Measurements from ENCODE around the gene ALOX12B. TPM values are rescaled to one million over a fixed set of nuclear protein-coding genes. Genes with fewer than 3 reads are reported as not detected.

The ALOX12B gene
- total and polyA plus RNA-seq, 2 experiments from 2014 or later, result 0.16 to 1.4 TPM

DNA sequence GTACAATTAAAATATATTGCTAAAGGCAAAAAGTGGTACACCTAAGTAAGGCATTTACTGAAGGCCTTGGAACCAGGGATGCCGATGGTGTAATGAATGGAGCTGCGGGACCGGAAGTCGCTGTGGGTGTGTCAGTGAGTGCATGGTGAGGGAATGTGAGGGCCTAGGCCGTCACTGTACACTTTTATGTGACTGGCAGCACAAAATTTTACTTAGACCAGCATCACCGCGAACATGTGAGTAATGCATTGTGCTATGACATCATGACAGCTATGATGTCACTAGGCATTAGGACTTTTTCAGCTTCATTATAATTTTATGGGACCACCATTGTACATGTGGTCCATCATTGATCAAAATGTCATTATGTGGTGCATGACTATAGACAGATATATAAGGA, 33.9 kb downstream of the ALOX12B start:
- no peak overlapping the region for H2AFZ ChIP-seq
- H3K4me1 Mint-ChIP-seq, result peaks cover 4% of the 10 kb centered on the region; the same call in 1 of the 3 replicates
- H3K9me2 ChIP-seq (ENCODE audit: insufficient read depth), result no peaks in the 10 kb centered on the region
- H3K36me3 ChIP-seq (ENCODE audit: insufficient read depth), result no peaks in the 10 kb centered on the region
- TF ChIP-seq CREB1 (CRISPR knock-in tag; IDR thresholded peaks at IDR 0.05; ENCODE audit: low read depth), result peak; percentile 41; the same call in 1 of the 2 replicates
- no peak for TF ChIP-seq EZH2phosphoT487 (IDR thresholded peaks at IDR 0.05; ENCODE audit: unreplicated experiment)
- H3F3A ChIP-seq (replicated peaks; ENCODE audit: low read depth), result no peaks in the 10 kb centered on the region
- no peak overlapping the region for H3K4me3 Mint-ChIP-seq
- no peak overlapping the region for H3K27ac ChIP-seq (ENCODE audit: low read depth)
- no peak overlapping the region for H3K27ac Mint-ChIP-seq
- DNase-seq (ENCODE audit: low spot score) (no peak), ATAC-seq (no peak)
- no peaks in the 10 kb centered on the region for H3K9me3 Mint-ChIP-seq
- no peak overlapping the region for H3K4me2 ChIP-seq
- H4K20me1 ChIP-seq (replicated peaks; ENCODE audit: insufficient read depth), result no peaks in the 10 kb centered on the region
- peaks cover 12% of the 10 kb centered on the region for H3K27me3 ChIP-seq (ENCODE audit: insufficient read depth)
- H3K79me2 ChIP-seq (replicated peaks; ENCODE audit: insufficient read depth), result no peaks in the 10 kb centered on the region
- no peaks in the 10 kb centered on the region for H3K36me3 Mint-ChIP-seq (ENCODE audit: low read depth)
- H3K4me1 ChIP-seq (ENCODE audit: insufficient read depth), result peaks cover 6% of the 10 kb centered on the region
- peaks cover 2% of the 10 kb centered on the region for H3K27me3 Mint-ChIP-seq (ENCODE audit: insufficient read depth, low read depth, poor library complexity)
- no peak overlapping the region for H3K4me3 ChIP-seq

DNA sequence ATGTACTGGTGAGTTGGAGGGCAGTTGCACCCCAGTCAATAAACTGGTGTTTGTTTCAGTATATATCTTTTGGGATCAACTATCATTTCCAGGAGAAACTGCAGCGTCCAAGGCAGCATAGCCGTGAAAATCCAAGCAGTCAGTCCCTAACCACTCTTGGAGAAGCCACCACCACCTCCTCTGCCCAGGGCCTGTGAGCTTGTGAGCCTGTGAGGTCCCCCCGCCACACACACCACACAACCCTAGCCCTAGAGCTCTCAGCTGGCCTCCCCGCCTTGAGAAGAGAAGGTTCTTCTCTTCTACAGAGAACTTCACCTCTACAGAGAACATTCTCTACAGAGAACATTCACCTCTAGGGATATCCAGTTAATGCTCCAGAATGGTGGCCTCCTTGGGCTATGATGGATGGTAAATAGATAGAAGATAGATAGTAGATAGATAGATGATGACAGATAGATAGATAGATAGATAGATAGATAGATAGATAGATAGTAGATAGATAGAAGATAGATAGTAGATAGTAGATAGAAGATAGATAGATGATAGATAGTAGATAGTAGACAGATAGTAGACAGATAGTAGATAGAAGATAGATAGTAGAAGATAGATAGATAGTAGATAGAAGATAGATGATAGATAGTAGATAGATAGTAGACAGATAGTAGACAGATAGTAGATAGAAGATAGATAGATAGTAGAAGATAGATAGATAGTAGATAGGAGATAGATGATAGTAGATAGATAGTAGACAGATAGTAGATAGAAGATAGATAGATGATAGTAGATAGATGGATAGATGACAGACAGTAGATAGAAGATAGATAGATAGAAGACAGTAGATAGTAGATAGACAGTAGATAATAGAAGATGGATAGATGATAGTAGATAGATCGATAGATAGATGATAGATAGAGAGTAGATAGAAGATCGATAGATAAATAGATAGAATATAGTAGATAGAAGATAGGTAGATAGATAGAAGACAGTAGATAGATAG, 35.0 kb downstream of the ALOX12B start:
- Histone ChIP-seq H3K4me1 (ENCODE audit: insufficient read depth) (no peaks in the 10 kb centered on the region), H4K20me1 (replicated peaks; ENCODE audit: insufficient read depth) (no peaks in the 10 kb centered on the region), H2AFZ (no peak overlapping the region), H3K4me3 (no peak overlapping the region), H3K27me3 (ENCODE audit: insufficient read depth) (peaks cover 12% of the 10 kb centered on the region), H3K79me2 (replicated peaks; ENCODE audit: insufficient read depth) (no peaks in the 10 kb centered on the region), H3K9me2 (ENCODE audit: insufficient read depth) (no peaks in the 10 kb centered on the region), H3K4me2 (no peak overlapping the region), H3K27ac (ENCODE audit: low read depth) (no peak overlapping the region), H3K36me3 (ENCODE audit: insufficient read depth) (no peaks in the 10 kb centered on the region), H3F3A (replicated peaks; ENCODE audit: low read depth) (no peaks in the 10 kb centered on the region)
- Mint-ChIP-seq H3K4me3 (no peak overlapping the region), H3K27me3 (ENCODE audit: insufficient read depth, low read depth, poor library complexity) (peaks cover 2% of the 10 kb centered on the region), H3K36me3 (ENCODE audit: low read depth) (no peaks in the 10 kb centered on the region), H3K4me1 (peaks cover 4% of the 10 kb centered on the region; the same call in 1 of the 3 replicates), H3K27ac (no peak overlapping the region), H3K9me3 (no peaks in the 10 kb centered on the region)
- ATAC-seq, result no peak
- TF ChIP-seq CREB1 (CRISPR knock-in tag; IDR thresholded peaks at IDR 0.05; ENCODE audit: low read depth) (no peak), POLR2AphosphoS5 (IDR thresholded peaks at IDR 0.05; ENCODE audit: low read depth) (no peak), EZH2phosphoT487 (IDR thresholded peaks at IDR 0.05; ENCODE audit: unreplicated experiment) (no peak), ZNF114 (CRISPR knock-in tag; IDR thresholded peaks at IDR 0.05) (no peak), STAT1 (IDR thresholded peaks at IDR 0.05; ENCODE audit: unreplicated experiment) (no peak)
- no peak for DNase-seq (ENCODE audit: low spot score)

DNA sequence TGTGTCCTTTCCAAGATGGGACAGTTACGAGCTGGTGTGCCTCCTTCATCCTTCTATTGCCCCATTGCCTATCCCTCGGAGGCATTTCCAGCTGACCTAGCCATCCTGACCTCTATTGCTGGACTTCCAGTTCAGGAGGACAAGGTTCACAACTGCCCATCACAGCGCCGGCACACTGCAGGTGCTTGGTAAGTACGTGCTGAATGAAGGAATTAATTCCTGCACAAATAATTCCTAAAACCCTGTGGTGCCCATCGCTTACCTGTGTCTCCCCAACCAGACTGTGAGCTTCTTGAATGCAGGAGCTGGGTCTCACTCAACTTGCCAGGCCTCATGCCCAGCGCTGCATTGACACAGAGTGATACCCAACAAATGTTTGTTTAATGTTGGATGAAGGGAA, 35.7 kb downstream of the ALOX12B start:
- no peaks in the 10 kb centered on the region for H3K9me3 Mint-ChIP-seq
- no peak overlapping the region for H3K27ac ChIP-seq (ENCODE audit: low read depth)
- H3K9me2 ChIP-seq (ENCODE audit: insufficient read depth), result no peaks in the 10 kb centered on the region
- H3K4me3 Mint-ChIP-seq, result no peak overlapping the region
- H3F3A ChIP-seq (replicated peaks; ENCODE audit: low read depth), result no peaks in the 10 kb centered on the region
- DNase-seq (ENCODE audit: low spot score) (no peak), ATAC-seq (no peak)
- no peaks in the 10 kb centered on the region for H3K36me3 ChIP-seq (ENCODE audit: insufficient read depth)
- peaks cover 5% of the 10 kb centered on the region; the same call in 1 of the 2 replicates for H3K27me3 ChIP-seq (ENCODE audit: insufficient read depth)
- H2AFZ ChIP-seq, result no peak overlapping the region
- H3K27ac Mint-ChIP-seq, result no peak overlapping the region
- no peak overlapping the region for H3K4me3 ChIP-seq
- no peaks in the 10 kb centered on the region for H3K79me2 ChIP-seq (replicated peaks; ENCODE audit: insufficient read depth)
- H3K27me3 Mint-ChIP-seq (ENCODE audit: insufficient read depth, low read depth, poor library complexity), result peaks cover 2% of the 10 kb centered on the region
- H3K36me3 Mint-ChIP-seq (ENCODE audit: low read depth), result no peaks in the 10 kb centered on the region
- TF ChIP-seq, protein P1, sequence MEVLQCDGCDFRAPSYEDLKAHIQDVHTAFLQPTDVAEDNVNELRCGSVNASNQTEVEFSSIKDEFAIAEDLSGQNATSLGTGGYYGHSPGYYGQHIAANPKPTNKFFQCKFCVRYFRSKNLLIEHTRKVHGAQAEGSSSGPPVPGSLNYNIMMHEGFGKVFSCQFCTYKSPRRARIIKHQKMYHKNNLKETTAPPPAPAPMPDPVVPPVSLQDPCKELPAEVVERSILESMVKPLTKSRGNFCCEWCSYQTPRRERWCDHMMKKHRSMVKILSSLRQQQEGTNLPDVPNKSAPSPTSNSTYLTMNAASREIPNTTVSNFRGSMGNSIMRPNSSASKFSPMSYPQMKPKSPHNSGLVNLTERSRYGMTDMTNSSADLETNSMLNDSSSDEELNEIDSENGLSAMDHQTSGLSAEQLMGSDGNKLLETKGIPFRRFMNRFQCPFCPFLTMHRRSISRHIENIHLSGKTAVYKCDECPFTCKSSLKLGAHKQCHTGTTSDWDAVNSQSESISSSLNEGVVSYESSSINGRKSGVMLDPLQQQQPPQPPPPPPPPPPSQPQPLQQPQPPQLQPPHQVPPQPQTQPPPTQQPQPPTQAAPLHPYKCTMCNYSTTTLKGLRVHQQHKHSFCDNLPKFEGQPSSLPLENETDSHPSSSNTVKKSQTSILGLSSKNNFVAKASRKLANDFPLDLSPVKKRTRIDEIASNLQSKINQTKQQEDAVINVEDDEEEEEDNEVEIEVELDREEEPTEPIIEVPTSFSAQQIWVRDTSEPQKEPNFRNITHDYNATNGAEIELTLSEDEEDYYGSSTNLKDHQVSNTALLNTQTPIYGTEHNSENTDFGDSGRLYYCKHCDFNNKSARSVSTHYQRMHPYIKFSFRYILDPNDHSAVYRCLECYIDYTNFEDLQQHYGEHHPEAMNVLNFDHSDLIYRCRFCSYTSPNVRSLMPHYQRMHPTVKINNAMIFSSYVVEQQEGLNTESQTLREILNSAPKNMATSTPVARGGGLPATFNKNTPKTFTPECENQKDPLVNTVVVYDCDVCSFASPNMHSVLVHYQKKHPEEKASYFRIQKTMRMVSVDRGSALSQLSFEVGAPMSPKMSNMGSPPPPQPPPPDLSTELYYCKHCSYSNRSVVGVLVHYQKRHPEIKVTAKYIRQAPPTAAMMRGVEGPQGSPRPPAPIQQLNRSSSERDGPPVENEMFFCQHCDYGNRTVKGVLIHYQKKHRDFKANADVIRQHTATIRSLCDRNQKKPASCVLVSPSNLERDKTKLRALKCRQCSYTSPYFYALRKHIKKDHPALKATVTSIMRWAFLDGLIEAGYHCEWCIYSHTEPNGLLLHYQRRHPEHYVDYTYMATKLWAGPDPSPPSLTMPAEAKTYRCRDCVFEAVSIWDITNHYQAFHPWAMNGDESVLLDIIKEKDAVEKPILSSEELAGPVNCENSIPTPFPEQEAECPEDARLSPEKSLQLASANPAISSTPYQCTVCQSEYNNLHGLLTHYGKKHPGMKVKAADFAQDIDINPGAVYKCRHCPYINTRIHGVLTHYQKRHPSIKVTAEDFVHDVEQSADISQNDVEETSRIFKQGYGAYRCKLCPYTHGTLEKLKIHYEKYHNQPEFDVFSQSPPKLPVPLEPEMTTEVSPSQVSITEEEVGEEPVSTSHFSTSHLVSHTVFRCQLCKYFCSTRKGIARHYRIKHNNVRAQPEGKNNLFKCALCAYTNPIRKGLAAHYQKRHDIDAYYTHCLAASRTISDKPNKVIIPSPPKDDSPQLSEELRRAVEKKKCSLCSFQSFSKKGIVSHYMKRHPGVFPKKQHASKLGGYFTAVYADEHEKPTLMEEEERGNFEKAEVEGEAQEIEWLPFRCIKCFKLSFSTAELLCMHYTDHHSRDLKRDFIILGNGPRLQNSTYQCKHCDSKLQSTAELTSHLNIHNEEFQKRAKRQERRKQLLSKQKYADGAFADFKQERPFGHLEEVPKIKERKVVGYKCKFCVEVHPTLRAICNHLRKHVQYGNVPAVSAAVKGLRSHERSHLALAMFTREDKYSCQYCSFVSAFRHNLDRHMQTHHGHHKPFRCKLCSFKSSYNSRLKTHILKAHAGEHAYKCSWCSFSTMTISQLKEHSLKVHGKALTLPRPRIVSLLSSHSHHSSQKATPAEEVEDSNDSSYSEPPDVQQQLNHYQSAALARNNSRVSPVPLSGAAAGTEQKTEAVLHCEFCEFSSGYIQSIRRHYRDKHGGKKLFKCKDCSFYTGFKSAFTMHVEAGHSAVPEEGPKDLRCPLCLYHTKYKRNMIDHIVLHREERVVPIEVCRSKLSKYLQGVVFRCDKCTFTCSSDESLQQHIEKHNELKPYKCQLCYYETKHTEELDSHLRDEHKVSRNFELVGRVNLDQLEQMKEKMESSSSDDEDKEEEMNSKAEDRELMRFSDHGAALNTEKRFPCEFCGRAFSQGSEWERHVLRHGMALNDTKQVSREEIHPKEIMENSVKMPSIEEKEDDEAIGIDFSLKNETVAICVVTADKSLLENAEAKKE (CRISPR knock-in tag; IDR thresholded peaks at IDR 0.05), result no peak
- TF ChIP-seq ZNF331 (CRISPR knock-in tag; IDR thresholded peaks at IDR 0.05; ENCODE audit: low read depth), result no peak
- TF ChIP-seq, protein P2, sequence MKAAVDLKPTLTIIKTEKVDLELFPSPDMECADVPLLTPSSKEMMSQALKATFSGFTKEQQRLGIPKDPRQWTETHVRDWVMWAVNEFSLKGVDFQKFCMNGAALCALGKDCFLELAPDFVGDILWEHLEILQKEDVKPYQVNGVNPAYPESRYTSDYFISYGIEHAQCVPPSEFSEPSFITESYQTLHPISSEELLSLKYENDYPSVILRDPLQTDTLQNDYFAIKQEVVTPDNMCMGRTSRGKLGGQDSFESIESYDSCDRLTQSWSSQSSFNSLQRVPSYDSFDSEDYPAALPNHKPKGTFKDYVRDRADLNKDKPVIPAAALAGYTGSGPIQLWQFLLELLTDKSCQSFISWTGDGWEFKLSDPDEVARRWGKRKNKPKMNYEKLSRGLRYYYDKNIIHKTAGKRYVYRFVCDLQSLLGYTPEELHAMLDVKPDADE (IDR thresholded peaks at IDR 0.05), result no peak
- TF ChIP-seq NANOG (IDR thresholded peaks at IDR 0.05; ENCODE audit: borderline replicate concordance), result no peak
- H3K4me1 Mint-ChIP-seq, result no peaks in the 10 kb centered on the region
- H4K20me1 ChIP-seq (replicated peaks; ENCODE audit: insufficient read depth), result no peaks in the 10 kb centered on the region
- no peak overlapping the region for H3K4me2 ChIP-seq
- H3K4me1 ChIP-seq (ENCODE audit: insufficient read depth), result no peaks in the 10 kb centered on the region

Measured in GM23338 (cell line).